GM23338 (cell line): Measurements from ENCODE around the gene FHIT. TPM values are rescaled to one million over a fixed set of nuclear protein-coding genes. Genes with fewer than 3 reads are reported as not detected.

ENCODE experiments used
- ATAC-seq: fragments of 200-7000 bp; cut with Tn5 transposase; 3 replicates; pipeline ENCODE4 v1.9.1; 2020
- DNase-seq: peaks from one replicate; pipeline ENCODE4 v3.0.0-alpha.2; 2015; ENCODE audit warnings: low spot score
- H2AFZ ChIP-seq: fragments of 200-600 bp; sonication (generic); 2 replicates; pipeline ENCODE4 v1.8.0; 2016; ENCODE audit warnings: antibody characterized with exemption, mild to moderate bottlenecking, moderate library complexity
- H3F3A ChIP-seq: fragments of 200-600 bp; sonication (generic); replicated peaks from 2 replicates; pipeline ENCODE4 v1.8.0; 2017; ENCODE audit warnings: antibody characterized with exemption, mixed run types, low read depth
- H3K27ac ChIP-seq: fragments of 200-600 bp; sonication (generic); 2 replicates; pipeline ENCODE4 v1.6.1; 2016; ENCODE audit warnings: low read depth
- H3K27me3 ChIP-seq: fragments of 200-600 bp; sonication (generic); 2 replicates; pipeline ENCODE4 v1.8.0; 2016; ENCODE audit warnings: mild to moderate bottlenecking, mixed run types, moderate library complexity; ENCODE audit not compliant: insufficient read depth
- H3K36me3 ChIP-seq: fragments of 200-600 bp; sonication (generic); 2 replicates; pipeline ENCODE4 v1.8.0; 2016; ENCODE audit warnings: mild to moderate bottlenecking; ENCODE audit not compliant: insufficient read depth
- H3K4me1 ChIP-seq: fragments of 200-600 bp; sonication (generic); 2 replicates; pipeline ENCODE4 v1.8.0; 2016; ENCODE audit warnings: mild to moderate bottlenecking, moderate library complexity; ENCODE audit not compliant: insufficient read depth
- H3K4me2 ChIP-seq: fragments of 200-600 bp; sonication (generic); 2 replicates; pipeline ENCODE4 v1.7.1; 2017; ENCODE audit warnings: mixed run types
- H3K4me3 ChIP-seq: fragments of 200-600 bp; sonication (generic); 2 replicates; pipeline ENCODE4 v1.6.1; 2016; ENCODE audit warnings: mixed run types
- H3K79me2 ChIP-seq: fragments of 200-600 bp; sonication (generic); replicated peaks from 2 replicates; pipeline ENCODE4 v1.8.0; 2017; ENCODE audit warnings: mild to moderate bottlenecking; ENCODE audit not compliant: insufficient read depth
- H3K9me2 ChIP-seq: fragments of 200-600 bp; sonication (generic); 2 replicates; pipeline ENCODE4 v1.8.0; 2017; ENCODE audit not compliant: insufficient read depth
- H4K20me1 ChIP-seq: fragments of 200-600 bp; sonication (generic); replicated peaks from 2 replicates; pipeline ENCODE4 v1.8.0; 2017; ENCODE audit warnings: mild to moderate bottlenecking; ENCODE audit not compliant: insufficient read depth
- H3K27ac Mint-ChIP-seq: 2 replicates; pipeline ENCODE4 v1.8.0; 2020; ENCODE audit warnings: inconsistent platforms, mild to moderate bottlenecking, moderate library complexity, mixed read lengths
- H3K27me3 Mint-ChIP-seq: 3 replicates; pipeline ENCODE4 v1.8.0; 2022; ENCODE audit warnings: low read depth, mild to moderate bottlenecking, moderate library complexity, mixed read lengths, inconsistent platforms; ENCODE audit not compliant: insufficient read depth, poor library complexity
- H3K36me3 Mint-ChIP-seq: 3 replicates; pipeline ENCODE4 v1.8.0; 2021; ENCODE audit warnings: low read depth, mild to moderate bottlenecking, inconsistent platforms, moderate library complexity, mixed read lengths
- H3K4me1 Mint-ChIP-seq: 3 replicates; pipeline ENCODE4 v1.8.0; 2020; ENCODE audit warnings: mild to moderate bottlenecking, inconsistent platforms, mixed read lengths
- H3K4me3 Mint-ChIP-seq: 3 replicates; pipeline ENCODE4 v1.8.0; 2021; ENCODE audit warnings: moderate library complexity, mild to moderate bottlenecking, inconsistent platforms, mixed read lengths
- H3K9me3 Mint-ChIP-seq: 3 replicates; pipeline ENCODE4 v1.8.0; 2020; ENCODE audit warnings: moderate library complexity, mild to moderate bottlenecking, inconsistent platforms, mixed read lengths
- CREB1 ChIP-seq: fragments of 250-450 bp; sonication (Bioruptor Pico); IDR thresholded peaks from 2 replicates; pipeline ENCODE4 v1.5.0; 2020; ENCODE audit warnings: low read depth, mild to moderate bottlenecking, moderate library complexity
- EZH2 ChIP-seq: fragments of 200-600 bp; sonication (generic); IDR thresholded peaks from one replicate; pipeline ENCODE4 v1.8.0; 2017; ENCODE audit warnings: antibody characterized with exemption, mild to moderate bottlenecking, low read depth; ENCODE audit not compliant: unreplicated experiment
- EZH2phosphoT487 ChIP-seq: fragments of 200-600 bp; sonication (generic); IDR thresholded peaks from one replicate; pipeline ENCODE4 v1.8.1; 2018; ENCODE audit warnings: antibody characterized with exemption; ENCODE audit not compliant: unreplicated experiment
- JUNB ChIP-seq: IDR thresholded peaks from one replicate; pipeline ENCODE4 v1.6.1; 2016; ENCODE audit warnings: antibody characterized with exemption; ENCODE audit not compliant: unreplicated experiment
- NANOG ChIP-seq: IDR thresholded peaks from 2 replicates; pipeline ENCODE4 v1.6.1; 2016; ENCODE audit warnings: antibody characterized with exemption, borderline replicate concordance
- POLR2AphosphoS5 ChIP-seq: IDR thresholded peaks from 2 replicates; pipeline ENCODE4 v1.6.1; 2016; ENCODE audit warnings: antibody characterized with exemption, low read depth
- REST ChIP-seq: IDR thresholded peaks from one replicate; pipeline ENCODE4 v1.6.1; 2018; ENCODE audit warnings: antibody characterized with exemption; ENCODE audit not compliant: unreplicated experiment
- STAT1 ChIP-seq: IDR thresholded peaks from one replicate; pipeline ENCODE4 v1.6.1; 2016; ENCODE audit warnings: antibody characterized with exemption; ENCODE audit not compliant: unreplicated experiment
- ZNF114 ChIP-seq: fragments of 250-450 bp; sonication (Bioruptor Pico); IDR thresholded peaks from 2 replicates; pipeline ENCODE4 v1.5.0; 2020; ENCODE audit warnings: mild to moderate bottlenecking, moderate library complexity
- ZNF331 ChIP-seq: fragments of 250-450 bp; sonication (Bioruptor Pico); IDR thresholded peaks from 2 replicates; pipeline ENCODE4 v1.5.0; 2020; ENCODE audit warnings: low read depth, mild to moderate bottlenecking, moderate library complexity
- polyA plus RNA-seq: library from polyadenylated mRNA; unstranded; fragments of >200 nt; fragmentation: Nextera tagmentation; extraction: Ambion mirVana; gene quantifications from 2 replicates; pipeline ENCODE4 v1.2.1, GENCODE V29; 2016
- total RNA-seq: library from RNA; depleted of rRNA; stranded (reverse); fragments of >200 nt; shearing (Covaris generic); gene quantifications from 2 replicates; pipeline ENCODE4 v1.2.3, GENCODE V29; 2014
- TF ChIP-seq, protein P1 (sequence below): IDR thresholded peaks from 2 replicates; pipeline ENCODE4 v1.6.1; 2016; ENCODE audit warnings: antibody characterized with exemption

Gene FHIT
- total and polyA plus RNA-seq, 2 experiments from 2014 or later = 3.0 to 8.3 TPM

- H3K36me3 Mint-ChIP-seq = peaks cover 4% of the 10 kb centered on the region; the same call in 1 of the 3 replicates
- DNase-seq = no peak
- H3K4me1 Mint-ChIP-seq = peaks cover 59% of the 10 kb centered on the region
Measured at GRCh38 chr3:61239871-61240270, 11.4 kb downstream of the FHIT start.

DNA sequence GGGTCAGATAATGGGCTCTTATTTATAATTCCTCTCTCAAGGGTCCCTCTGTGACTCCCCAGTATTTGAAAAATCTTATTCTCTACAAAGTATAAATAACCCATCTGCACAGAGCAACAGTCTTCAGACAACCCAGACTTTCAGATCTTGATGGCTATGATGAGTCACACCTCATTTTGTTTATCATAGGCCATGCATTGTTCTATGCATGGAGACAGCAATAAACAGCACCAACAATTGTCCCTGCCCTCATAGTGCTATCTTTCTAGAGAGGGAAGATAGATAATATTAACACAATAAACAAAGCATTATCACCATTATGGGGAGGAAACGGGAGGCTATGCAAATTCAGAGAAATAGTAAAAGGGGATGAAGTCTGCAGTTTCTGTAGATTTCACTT is 13.4 kb downstream of the FHIT start:
- no peak overlapping the region for H3K4me3 ChIP-seq
- H3K27me3 ChIP-seq = no peaks in the 10 kb centered on the region
- ATAC-seq (no peak), DNase-seq (no peak)
- Mint-ChIP-seq H3K9me3 (no peaks in the 10 kb centered on the region), H3K27ac (no peak overlapping the region), H3K27me3 (peaks cover 2% of the 10 kb centered on the region), H3K36me3 (peaks cover 4% of the 10 kb centered on the region; the same call in 1 of the 3 replicates), H3K4me3 (no peak overlapping the region), H3K4me1 (peaks cover 42% of the 10 kb centered on the region)
- no peak overlapping the region for H2AFZ ChIP-seq
- no peaks in the 10 kb centered on the region for H3K79me2 ChIP-seq
- H3F3A ChIP-seq = no peaks in the 10 kb centered on the region
- H3K4me1 ChIP-seq = peaks cover 32% of the 10 kb centered on the region
- no peaks in the 10 kb centered on the region for H3K9me2 ChIP-seq
- no peaks in the 10 kb centered on the region for H4K20me1 ChIP-seq
- no peaks in the 10 kb centered on the region for H3K36me3 ChIP-seq
- H3K4me2 ChIP-seq = peak overlapping the region; percentile 45
- no peak overlapping the region for H3K27ac ChIP-seq
- TF ChIP-seq, protein P1, sequence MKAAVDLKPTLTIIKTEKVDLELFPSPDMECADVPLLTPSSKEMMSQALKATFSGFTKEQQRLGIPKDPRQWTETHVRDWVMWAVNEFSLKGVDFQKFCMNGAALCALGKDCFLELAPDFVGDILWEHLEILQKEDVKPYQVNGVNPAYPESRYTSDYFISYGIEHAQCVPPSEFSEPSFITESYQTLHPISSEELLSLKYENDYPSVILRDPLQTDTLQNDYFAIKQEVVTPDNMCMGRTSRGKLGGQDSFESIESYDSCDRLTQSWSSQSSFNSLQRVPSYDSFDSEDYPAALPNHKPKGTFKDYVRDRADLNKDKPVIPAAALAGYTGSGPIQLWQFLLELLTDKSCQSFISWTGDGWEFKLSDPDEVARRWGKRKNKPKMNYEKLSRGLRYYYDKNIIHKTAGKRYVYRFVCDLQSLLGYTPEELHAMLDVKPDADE = no peak
- no peak for TF ChIP-seq POLR2AphosphoS5
- no peak for TF ChIP-seq JUNB
- no peak for TF ChIP-seq NANOG
- TF ChIP-seq EZH2 = no peak
- TF ChIP-seq CREB1 = no peak
- TF ChIP-seq ZNF114 = no peak
- TF ChIP-seq STAT1 = no peak

More at GRCh38 chr3:61239871-61240270, 11.4 kb downstream of the FHIT start:
- Mint-ChIP-seq H3K27ac (no peak overlapping the region), H3K9me3 (no peaks in the 10 kb centered on the region), H3K4me3 (no peak overlapping the region), H3K27me3 (peaks cover 2% of the 10 kb centered on the region)
- no peak overlapping the region for H3K4me3 ChIP-seq
- H3K27ac ChIP-seq = no peak overlapping the region
- H3F3A ChIP-seq = no peaks in the 10 kb centered on the region
- no peak overlapping the region for H2AFZ ChIP-seq
- ATAC-seq = no peak
- H3K27me3 ChIP-seq = no peaks in the 10 kb centered on the region
- no peaks in the 10 kb centered on the region for H3K9me2 ChIP-seq
- no peaks in the 10 kb centered on the region for H4K20me1 ChIP-seq
- H3K79me2 ChIP-seq = no peaks in the 10 kb centered on the region
- H3K4me2 ChIP-seq = no peak overlapping the region
- no peaks in the 10 kb centered on the region for H3K36me3 ChIP-seq
- H3K4me1 ChIP-seq = peaks cover 36% of the 10 kb centered on the region
- TF ChIP-seq EZH2 = no peak
- no peak for TF ChIP-seq EZH2phosphoT487
- no peak for TF ChIP-seq REST
- no peak for TF ChIP-seq ZNF331 (CRISPR knock-in tag)
- no peak for TF ChIP-seq JUNB
- no peak for TF ChIP-seq ZNF114
- no peak for TF ChIP-seq NANOG
- TF ChIP-seq, protein P1 = no peak
- TF ChIP-seq STAT1 = no peak
